Endodermal cell (in vitro differentiated cells): Measurements from ENCODE around the gene RHBDF2. TPM values are rescaled to one million over a fixed set of nuclear protein-coding genes. Genes with fewer than 3 reads are reported as not detected.
"Not testable (repeated sequence)": the region's sequence is repeated elsewhere in the genome, so short reads cannot be mapped to it uniquely, and the experiment has no call there.

Experiments
- DNase-seq: peaks from one replicate; pipeline ENCODE4 v3.0.0-alpha.2; 2017
- H3K27ac ChIP-seq: 2 replicates; pipeline ENCODE4 v1.5.1; 2013; ENCODE audit warnings: mild to moderate bottlenecking, low read depth, low read length, moderate library complexity
- H3K27me3 ChIP-seq: 2 replicates; pipeline ENCODE4 v1.6.1; 2013; ENCODE audit warnings: mild to moderate bottlenecking, low read length, moderate library complexity; ENCODE audit not compliant: insufficient read depth, control insufficient read depth, poor library complexity, severe bottlenecking
- H3K36me3 ChIP-seq: 2 replicates; pipeline ENCODE4 v1.7.0; 2013; ENCODE audit warnings: mild to moderate bottlenecking, low read length, moderate library complexity; ENCODE audit not compliant: control insufficient read depth, insufficient read depth
- H3K4me1 ChIP-seq: one replicate; pipeline ENCODE4 v1.7.0; 2013; ENCODE audit warnings: low read length; ENCODE audit not compliant: control insufficient read depth, insufficient read depth
- H3K4me3 ChIP-seq: 2 replicates; pipeline ENCODE4 v1.5.1; 2013; ENCODE audit warnings: mild to moderate bottlenecking, low read length, moderate library complexity
- H3K9ac ChIP-seq: 2 replicates; pipeline ENCODE4 v1.6.1; 2013; ENCODE audit warnings: mild to moderate bottlenecking, low read length, moderate library complexity; ENCODE audit not compliant: poor library complexity, severe bottlenecking; ENCODE audit errors: extremely low read depth
- H3K9me3 ChIP-seq: 2 replicates; pipeline ENCODE4 v1.6.1; 2013; ENCODE audit warnings: mild to moderate bottlenecking, low read length, moderate library complexity; ENCODE audit not compliant: control insufficient read depth
- H3K27ac Mint-ChIP-seq: 2 replicates; pipeline ENCODE4 v1.8.0; 2020; ENCODE audit warnings: mixed read lengths
- H3K27me3 Mint-ChIP-seq: 2 replicates; pipeline ENCODE4 v1.8.0; 2021; ENCODE audit warnings: mild to moderate bottlenecking, mixed read lengths; ENCODE audit not compliant: insufficient read depth
- H3K36me3 Mint-ChIP-seq: 2 replicates; pipeline ENCODE4 v1.8.0; 2020; ENCODE audit warnings: low read depth, mixed read lengths
- H3K4me1 Mint-ChIP-seq: 2 replicates; pipeline ENCODE4 v1.8.0; 2020; ENCODE audit warnings: mixed read lengths
- H3K4me3 Mint-ChIP-seq: 2 replicates; pipeline ENCODE4 v1.8.0; 2020; ENCODE audit warnings: mild to moderate bottlenecking, moderate library complexity, mixed read lengths
- H3K9me3 Mint-ChIP-seq: 2 replicates; pipeline ENCODE4 v1.8.0; 2020; ENCODE audit warnings: mild to moderate bottlenecking, mixed read lengths
- CTCF ChIP-seq: fragments of 200-600 bp; sonication (generic); conservative IDR thresholded peaks from 2 replicates; pipeline ENCODE4 v1.5.0; 2021; ENCODE audit warnings: antibody characterized with exemption, mild to moderate bottlenecking
- WGBS, 2 experiments: methylation state at CpG; one replicate each; pipeline versions ENCODE4 v1.1.5 to v1.1.7; 2013; ENCODE audit warnings: missing lambda C conversion rate in 2 of 2, mixed read lengths in 1 of 2; ENCODE audit not compliant: insufficient coverage in 1 of 2, insufficient read length in 1 of 2; 5-methylcytosine and 5-hydroxymethylcytosine counted together
- total RNA-seq, 2 donors: library from RNA; stranded (reverse); fragmentation: NEBNext Ultra II Directional in 1 of 2; extraction: Animal tissue kit (Norgen Biotek cat#: 25700) in 1 of 2; gene quantifications; 2 replicates in 1 of 2; 3 replicates in 1 of 2; pipeline ENCODE4 v1.2.1, GENCODE V29; 2021

The RHBDF2 gene
- total RNA-seq, 2 donors from 2014 or later = 28.5 to 31.1 TPM

GRCh38 chr17:76535788-76536510 lies 34.7 kb upstream of the RHBDF2 start:
- Mint-ChIP-seq H3K27me3 (peaks cover 39% of the 10 kb centered on the region), H3K36me3 (no peaks in the 10 kb centered on the region), H3K27ac (no peak overlapping the region), H3K9me3 (no peaks in the 10 kb centered on the region), H3K4me1 (peaks cover 16% of the 10 kb centered on the region), H3K4me3 (no peak overlapping the region)
- Histone ChIP-seq H3K9ac (no peak overlapping the region), H3K36me3 (no peaks in the 10 kb centered on the region), H3K4me3 (no peak overlapping the region), H3K27ac (no peak overlapping the region), H3K27me3 (peaks cover 42% of the 10 kb centered on the region), H3K9me3 (no peaks in the 10 kb centered on the region), H3K4me1 (peaks cover 13% of the 10 kb centered on the region)
- no peak for TF ChIP-seq CTCF
- WGBS, 2 experiments = 89 to 93% methylated on average over 14 to 19 of the region's 19 CpGs
- DNase-seq = no peak

- Histone ChIP-seq H3K27me3 (peaks cover 42% of the 10 kb centered on the region), H3K9ac (no peak overlapping the region), H3K4me3 (no peak overlapping the region), H3K9me3 (no peaks in the 10 kb centered on the region), H3K27ac (no peak overlapping the region), H3K4me1 (peaks cover 9% of the 10 kb centered on the region), H3K36me3 (no peaks in the 10 kb centered on the region)
- Mint-ChIP-seq H3K27me3 (peaks cover 39% of the 10 kb centered on the region), H3K9me3 (no peaks in the 10 kb centered on the region), H3K36me3 (no peaks in the 10 kb centered on the region), H3K27ac (no peak overlapping the region), H3K4me3 (no peak overlapping the region), H3K4me1 (peaks cover 15% of the 10 kb centered on the region)
- no peak for TF ChIP-seq CTCF
- DNase-seq = no peak
- WGBS, 2 experiments = 88% methylated on average over 6 of the region's 7 CpGs; no CpG with 5 or more reads in 1 of the 2 experiments
Observed at GRCh38 chr17:76534831-76535732, 33.9 kb upstream of the RHBDF2 start.

- H3K4me1 Mint-ChIP-seq, H3K27ac Mint-ChIP-seq, H3K4me1 ChIP-seq, H3K9me3 Mint-ChIP-seq, H3K9me3 ChIP-seq, DNase-seq, H3K4me3 Mint-ChIP-seq, H3K36me3 ChIP-seq, H3K9ac ChIP-seq, H3K27ac ChIP-seq, H3K36me3 Mint-ChIP-seq, H3K4me3 ChIP-seq: not testable (repeated sequence)
- WGBS, 2 experiments = 93% methylated on average over 4 to 9 of the region's 9 CpGs
- peaks cover 29% of the 10 kb centered on the region for H3K27me3 Mint-ChIP-seq
- peaks cover 31% of the 10 kb centered on the region for H3K27me3 ChIP-seq
Observed at GRCh38 chr17:76533640-76534359, 32.6 kb upstream of the RHBDF2 start.
